ENCODE results near the gene DLEC1. TPM values are rescaled to one million over a fixed set of nuclear protein-coding genes. Genes with fewer than 3 reads are reported as not detected.
"Not testable (repeated sequence)": the region's sequence is repeated elsewhere in the genome, so short reads cannot be mapped to it uniquely, and the experiment has no call there.

The DLEC1 gene
- total RNA-seq, 4 donors from 2014 or later: 0.18 to 2.2 (median 0.75) TPM

DNA sequence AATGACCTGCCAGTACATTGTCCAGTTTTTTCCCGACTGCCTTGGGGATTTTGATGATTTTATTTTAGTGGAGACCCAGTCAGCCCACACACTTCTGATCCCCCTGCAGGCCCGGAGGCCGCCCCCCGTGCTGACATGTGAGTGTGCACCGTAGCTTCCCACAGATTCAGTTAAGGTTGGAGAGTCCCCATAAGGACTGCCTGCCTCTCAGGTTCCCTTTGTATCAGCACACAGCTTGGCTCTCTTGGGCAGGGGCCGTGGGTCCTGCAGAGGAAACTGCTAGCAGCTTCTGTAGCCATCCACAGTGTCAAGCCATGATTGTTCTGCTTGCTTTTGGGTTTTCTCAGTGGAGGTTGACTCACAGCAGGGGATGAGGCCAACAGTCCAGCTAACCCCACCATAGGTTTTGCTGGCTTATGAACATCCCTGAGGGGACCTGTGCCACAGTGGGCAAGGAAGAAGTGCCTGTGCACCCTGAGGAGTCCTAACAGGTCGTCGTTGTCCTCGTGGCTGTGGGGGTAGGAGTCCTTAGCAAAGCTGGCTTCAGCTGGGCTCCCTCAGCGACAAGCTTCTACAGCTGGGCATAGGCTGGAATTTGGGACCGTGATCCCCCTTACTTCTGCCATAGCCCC, 46.4 kb downstream of the DLEC1 start:
- no peaks in the 10 kb centered on the region for H3K27me3 ChIP-seq
- TF ChIP-seq, protein P1, sequence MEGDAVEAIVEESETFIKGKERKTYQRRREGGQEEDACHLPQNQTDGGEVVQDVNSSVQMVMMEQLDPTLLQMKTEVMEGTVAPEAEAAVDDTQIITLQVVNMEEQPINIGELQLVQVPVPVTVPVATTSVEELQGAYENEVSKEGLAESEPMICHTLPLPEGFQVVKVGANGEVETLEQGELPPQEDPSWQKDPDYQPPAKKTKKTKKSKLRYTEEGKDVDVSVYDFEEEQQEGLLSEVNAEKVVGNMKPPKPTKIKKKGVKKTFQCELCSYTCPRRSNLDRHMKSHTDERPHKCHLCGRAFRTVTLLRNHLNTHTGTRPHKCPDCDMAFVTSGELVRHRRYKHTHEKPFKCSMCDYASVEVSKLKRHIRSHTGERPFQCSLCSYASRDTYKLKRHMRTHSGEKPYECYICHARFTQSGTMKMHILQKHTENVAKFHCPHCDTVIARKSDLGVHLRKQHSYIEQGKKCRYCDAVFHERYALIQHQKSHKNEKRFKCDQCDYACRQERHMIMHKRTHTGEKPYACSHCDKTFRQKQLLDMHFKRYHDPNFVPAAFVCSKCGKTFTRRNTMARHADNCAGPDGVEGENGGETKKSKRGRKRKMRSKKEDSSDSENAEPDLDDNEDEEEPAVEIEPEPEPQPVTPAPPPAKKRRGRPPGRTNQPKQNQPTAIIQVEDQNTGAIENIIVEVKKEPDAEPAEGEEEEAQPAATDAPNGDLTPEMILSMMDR (IDR thresholded peaks at IDR 0.05): no peak
- no peak for TF ChIP-seq POLR2A (IDR thresholded peaks at IDR 0.05)
- peaks cover 0 to 11% (median 2%) of the 10 kb centered on the region in 4 donors for H3K9me3 ChIP-seq
- no peaks in the 10 kb centered on the region for H3K4me1 ChIP-seq
- no peaks in the 10 kb centered on the region for H3K36me3 ChIP-seq
- DNase-seq: no peak
- no peak overlapping the region for H3K4me3 ChIP-seq
- H3K27ac ChIP-seq: no peak overlapping the region

DNA sequence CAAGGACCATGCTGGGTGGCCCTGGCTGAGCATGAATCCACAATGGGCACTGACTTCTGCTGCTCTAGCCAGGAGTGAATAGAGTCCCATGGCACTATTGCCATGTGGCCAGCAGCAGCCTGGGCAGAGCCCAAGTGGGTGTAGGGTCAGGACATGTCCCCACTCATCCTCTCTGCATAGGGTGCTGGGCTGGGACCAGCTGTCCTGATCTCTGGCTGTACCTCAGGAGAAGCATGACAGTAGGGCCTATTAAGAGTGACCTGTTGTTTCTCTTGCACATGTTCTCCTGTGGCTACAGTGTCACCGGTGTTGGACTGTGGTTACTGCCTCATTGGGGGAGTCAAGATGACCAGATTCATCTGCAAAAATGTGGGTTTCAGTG, 46.9 kb downstream of the DLEC1 start:
- Histone ChIP-seq H3K27me3 (no peaks in the 10 kb centered on the region), H3K36me3 (no peaks in the 10 kb centered on the region), H3K9me3 (peaks cover 0 to 11% (median 2%) of the 10 kb centered on the region in 4 donors), H3K27ac (no peak overlapping the region), H3K4me1 (no peaks in the 10 kb centered on the region), H3K4me3 (no peak overlapping the region)
- no peak for DNase-seq
- no peak for TF ChIP-seq POLR2A (IDR thresholded peaks at IDR 0.05)
- TF ChIP-seq, protein P1 (IDR thresholded peaks at IDR 0.05): no peak

DNA sequence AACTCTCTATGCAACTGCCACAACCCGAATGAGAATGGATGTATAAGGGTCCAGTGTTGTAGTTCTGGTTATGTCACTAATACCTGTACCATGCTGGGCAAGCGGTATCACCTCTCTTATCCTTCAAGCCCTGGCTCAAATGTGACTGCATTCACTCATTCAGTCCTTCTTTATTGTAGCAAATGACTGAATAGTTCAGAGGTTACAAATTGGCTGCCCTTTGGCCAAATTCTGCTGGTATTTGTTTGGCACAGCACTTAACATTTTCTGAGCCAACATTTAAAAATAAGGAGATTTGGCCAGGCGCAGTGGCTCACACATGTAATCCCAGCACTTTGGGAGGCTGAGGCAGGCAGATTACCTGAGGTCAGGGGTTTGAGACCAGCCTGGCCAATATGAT, 47.5 kb downstream of the DLEC1 start:
- Histone ChIP-seq H3K9me3 (peaks cover 0 to 11% (median 2%) of the 10 kb centered on the region in 4 donors), H3K4me1 (no peaks in the 10 kb centered on the region), H3K4me3 (no peak overlapping the region), H3K27ac (no peak overlapping the region), H3K36me3 (no peaks in the 10 kb centered on the region), H3K27me3 (no peaks in the 10 kb centered on the region)
- TF ChIP-seq POLR2A (IDR thresholded peaks at IDR 0.05): no peak
- TF ChIP-seq, protein P1 (IDR thresholded peaks at IDR 0.05): no peak
- no peak for DNase-seq

DNA sequence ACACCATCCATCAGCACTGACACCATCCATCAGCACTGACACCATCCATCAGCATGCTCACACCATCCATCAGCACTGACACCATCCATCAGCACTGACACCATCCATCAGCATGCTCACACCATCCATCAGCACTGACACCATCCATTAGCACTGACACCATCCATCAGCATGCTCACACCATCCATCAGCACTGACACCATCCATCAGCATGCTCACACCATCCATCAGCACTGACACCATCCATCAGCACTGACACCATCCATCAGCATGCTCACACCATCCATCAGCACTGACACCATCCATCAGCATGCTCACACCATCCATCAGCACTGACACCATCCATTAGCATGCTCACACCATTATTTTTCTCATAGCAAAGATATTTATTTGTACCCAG, 48.3 kb downstream of the DLEC1 start:
- not testable (repeated sequence) for H3K36me3 ChIP-seq, DNase-seq, H3K27ac ChIP-seq, H3K27me3 ChIP-seq, H3K4me3 ChIP-seq, H3K4me1 ChIP-seq
- H3K9me3 ChIP-seq: peaks cover 0 to 11% (median 2%) of the 10 kb centered on the region in 4 donors

DNA sequence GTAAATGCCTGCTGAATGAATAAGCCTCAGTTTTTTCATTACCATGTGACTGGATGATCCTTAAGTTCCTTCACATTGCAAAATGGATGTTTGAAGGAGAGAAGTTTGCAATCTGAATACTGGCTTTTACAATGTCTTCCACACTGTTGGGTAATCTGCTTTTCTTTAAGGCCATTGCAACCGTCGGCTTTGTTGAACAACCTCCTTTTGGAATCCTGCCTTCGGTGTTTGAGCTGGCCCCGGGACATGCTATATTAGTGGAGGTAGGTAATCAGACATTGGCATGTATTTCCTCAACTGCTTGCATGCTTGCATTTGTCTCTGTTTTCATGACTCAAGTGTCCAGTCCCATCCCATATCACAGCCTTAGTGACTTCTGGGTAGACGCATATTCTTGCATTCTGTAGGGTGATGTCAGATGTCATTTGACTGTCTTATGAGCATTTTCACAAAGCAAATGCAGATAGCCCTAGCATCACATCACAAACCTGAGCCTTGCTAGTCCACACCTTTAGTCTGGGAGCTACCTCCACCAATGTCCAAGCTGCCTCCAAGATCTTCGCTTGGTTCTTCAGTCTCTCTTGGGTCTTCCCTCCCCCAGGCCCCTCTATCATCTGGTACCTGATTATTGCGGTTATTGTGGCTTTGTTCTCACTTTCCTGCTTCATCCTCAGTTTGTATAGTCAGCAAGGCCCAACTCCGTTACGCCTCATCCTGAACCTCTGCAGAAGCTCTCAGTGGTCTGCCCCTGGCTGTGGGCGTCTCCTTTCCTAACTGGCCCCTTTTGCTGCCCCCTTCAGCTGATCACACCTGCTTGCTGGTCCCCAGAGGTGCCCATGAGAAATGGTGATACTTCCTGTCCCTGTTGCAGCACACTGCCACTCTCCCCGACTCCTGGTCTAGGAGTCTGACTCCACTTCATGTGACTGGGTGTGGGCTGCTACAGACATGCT, 49.4 kb downstream of the DLEC1 start:
- Histone ChIP-seq H3K27ac (no peak overlapping the region), H3K9me3 (peaks cover 0 to 11% (median 2%) of the 10 kb centered on the region in 4 donors), H3K4me1 (no peaks in the 10 kb centered on the region), H3K4me3 (no peak overlapping the region), H3K36me3 (no peaks in the 10 kb centered on the region), H3K27me3 (no peaks in the 10 kb centered on the region)
- no peak for DNase-seq
- TF ChIP-seq POLR2A (IDR thresholded peaks at IDR 0.05): no peak
- TF ChIP-seq, protein P1 (IDR thresholded peaks at IDR 0.05): no peak

DNA sequence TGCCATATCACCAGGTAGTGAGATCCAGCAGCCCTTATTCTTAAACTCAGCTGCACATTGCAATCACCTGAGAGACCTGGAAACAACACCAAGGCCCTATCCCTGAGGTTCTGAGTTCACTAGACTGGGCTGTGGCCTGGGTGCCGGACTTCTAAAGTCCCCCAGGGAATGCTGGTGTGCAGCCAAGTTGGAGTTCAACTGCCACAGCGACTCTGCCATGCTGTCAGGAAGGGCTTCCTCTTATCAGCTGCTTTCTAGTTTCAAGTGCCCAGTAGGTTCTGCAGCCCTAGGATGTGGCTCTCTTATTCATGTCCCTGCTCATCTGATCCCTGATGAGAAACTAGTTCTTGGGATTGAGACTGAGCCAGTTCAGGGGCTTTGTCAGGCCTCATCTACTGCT, 50.2 kb downstream of the DLEC1 start:
- no peak overlapping the region for H3K4me3 ChIP-seq
- no peak for DNase-seq
- no peaks in the 10 kb centered on the region for H3K27me3 ChIP-seq
- peaks cover 0 to 9% (median 0%) of the 10 kb centered on the region in 4 donors for H3K9me3 ChIP-seq
- TF ChIP-seq, protein P1 (IDR thresholded peaks at IDR 0.05): no peak
- no peak for TF ChIP-seq POLR2A (IDR thresholded peaks at IDR 0.05)
- no peak overlapping the region for H3K27ac ChIP-seq
- no peaks in the 10 kb centered on the region for H3K36me3 ChIP-seq
- H3K4me1 ChIP-seq: no peaks in the 10 kb centered on the region
